ENCODE results near the gene ATPAF2. TPM values are rescaled to one million over a fixed set of nuclear protein-coding genes. Genes with fewer than 3 reads are reported as not detected.

ATPAF2 gene
- total RNA-seq, 1 experiment from 2014 or later: 18.6 TPM

- ChIA-PET POLR2A (no interaction called here), CTCF (no interaction called here)
- peaks cover 5% of the 10 kb centered on the region for H3K36me3 Mint-ChIP-seq (ENCODE audit: insufficient read depth, unreplicated experiment)
- no peak overlapping the region for H3K27ac Mint-ChIP-seq (ENCODE audit: low read depth, unreplicated experiment)
- H3K9me3 Mint-ChIP-seq (ENCODE audit: unreplicated experiment): no peaks in the 10 kb centered on the region
- no peaks in the 10 kb centered on the region for H3K4me1 Mint-ChIP-seq (ENCODE audit: insufficient read depth, unreplicated experiment)
- intact Hi-C loops (cut with micrococcal nuclease): no loop called here
- no peak overlapping the region for H3K4me3 Mint-ChIP-seq (ENCODE audit: unreplicated experiment)
- no peak for DNase-seq (ENCODE audit: unreplicated experiment)
- no peak for TF ChIP-seq CTCF (IDR thresholded peaks at IDR 0.05; ENCODE audit: unreplicated experiment)
- no TSS peak for BruUV-seq (replicated peaks)
- no peaks in the 10 kb centered on the region for H3K27me3 Mint-ChIP-seq (ENCODE audit: insufficient read depth, unreplicated experiment)
Measured at GRCh38 chr17:18008496-18009268, 30.3 kb downstream of the ATPAF2 start.

- DNase-seq (ENCODE audit: unreplicated experiment): no peak
- intact Hi-C loops (cut with micrococcal nuclease): no loop called here
- no peaks in the 10 kb centered on the region for H3K9me3 Mint-ChIP-seq (ENCODE audit: unreplicated experiment)
- no peak overlapping the region for H3K27ac Mint-ChIP-seq (ENCODE audit: low read depth, unreplicated experiment)
- ChIA-PET CTCF (interaction anchor here (0.8 to 1.1 kb wide), 2 partner anchors 11 to 26 kb away, joined by 3 to 4 read pairs; no protein-coding TSS in a partner anchor), POLR2A (interaction anchor here (0.8 to 1.2 kb wide), 2 partner anchors 13 to 19 kb away, joined by 3 to 5 read pairs; no protein-coding TSS in a partner anchor)
- no peaks in the 10 kb centered on the region for H3K4me1 Mint-ChIP-seq (ENCODE audit: insufficient read depth, unreplicated experiment)
- no peaks in the 10 kb centered on the region for H3K27me3 Mint-ChIP-seq (ENCODE audit: insufficient read depth, unreplicated experiment)
- no TSS peak for BruUV-seq (replicated peaks)
- H3K4me3 Mint-ChIP-seq (ENCODE audit: unreplicated experiment): no peak overlapping the region
- H3K36me3 Mint-ChIP-seq (ENCODE audit: insufficient read depth, unreplicated experiment): peaks cover 5% of the 10 kb centered on the region
- no peak for TF ChIP-seq CTCF (IDR thresholded peaks at IDR 0.05; ENCODE audit: unreplicated experiment)
Measured at GRCh38 chr17:18006495-18007239, 32.3 kb downstream of the ATPAF2 start.

- BruUV-seq (replicated peaks): no TSS peak
- CTCF ChIA-PET: no interaction called here
Measured at GRCh38 chr17:18005496-18005895, 33.5 kb downstream of the ATPAF2 start.

More at GRCh38 chr17:18005496-18005895, 33.5 kb downstream of the ATPAF2 start:
- intact Hi-C loops (cut with micrococcal nuclease): no loop called here
- TF ChIP-seq CTCF (IDR thresholded peaks at IDR 0.05; ENCODE audit: unreplicated experiment): no peak
- Mint-ChIP-seq H3K36me3 (ENCODE audit: insufficient read depth, unreplicated experiment) (peaks cover 5% of the 10 kb centered on the region), H3K9me3 (ENCODE audit: unreplicated experiment) (no peaks in the 10 kb centered on the region), H3K27ac (ENCODE audit: low read depth, unreplicated experiment) (no peak overlapping the region), H3K4me1 (ENCODE audit: insufficient read depth, unreplicated experiment) (no peaks in the 10 kb centered on the region), H3K27me3 (ENCODE audit: insufficient read depth, unreplicated experiment) (no peaks in the 10 kb centered on the region), H3K4me3 (ENCODE audit: unreplicated experiment) (no peak overlapping the region)
- DNase-seq (ENCODE audit: unreplicated experiment): no peak
- POLR2A ChIA-PET: no interaction called here
